Measurements from ENCODE around the gene FTMT.

DNA sequence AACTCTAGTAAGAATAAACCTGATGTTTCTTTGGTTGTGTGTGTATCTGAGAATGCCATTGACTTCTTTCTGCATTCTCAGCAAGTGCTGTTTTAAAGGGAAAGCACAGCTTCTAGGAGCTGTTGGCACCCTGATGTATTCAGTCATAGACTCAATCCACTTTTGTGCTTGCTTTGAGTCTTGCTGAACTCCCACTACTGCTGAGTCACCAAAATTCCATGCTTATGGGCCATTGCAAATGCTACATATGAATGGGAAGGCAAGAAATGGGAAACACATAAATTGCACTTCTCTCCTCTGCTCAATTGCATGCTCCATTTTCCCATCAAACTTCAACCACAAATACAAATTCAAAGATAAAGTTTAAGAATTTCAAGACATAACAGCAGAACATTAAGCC lies 9.8 kb upstream of the FTMT start:
- TF ChIP-seq, protein P1, sequence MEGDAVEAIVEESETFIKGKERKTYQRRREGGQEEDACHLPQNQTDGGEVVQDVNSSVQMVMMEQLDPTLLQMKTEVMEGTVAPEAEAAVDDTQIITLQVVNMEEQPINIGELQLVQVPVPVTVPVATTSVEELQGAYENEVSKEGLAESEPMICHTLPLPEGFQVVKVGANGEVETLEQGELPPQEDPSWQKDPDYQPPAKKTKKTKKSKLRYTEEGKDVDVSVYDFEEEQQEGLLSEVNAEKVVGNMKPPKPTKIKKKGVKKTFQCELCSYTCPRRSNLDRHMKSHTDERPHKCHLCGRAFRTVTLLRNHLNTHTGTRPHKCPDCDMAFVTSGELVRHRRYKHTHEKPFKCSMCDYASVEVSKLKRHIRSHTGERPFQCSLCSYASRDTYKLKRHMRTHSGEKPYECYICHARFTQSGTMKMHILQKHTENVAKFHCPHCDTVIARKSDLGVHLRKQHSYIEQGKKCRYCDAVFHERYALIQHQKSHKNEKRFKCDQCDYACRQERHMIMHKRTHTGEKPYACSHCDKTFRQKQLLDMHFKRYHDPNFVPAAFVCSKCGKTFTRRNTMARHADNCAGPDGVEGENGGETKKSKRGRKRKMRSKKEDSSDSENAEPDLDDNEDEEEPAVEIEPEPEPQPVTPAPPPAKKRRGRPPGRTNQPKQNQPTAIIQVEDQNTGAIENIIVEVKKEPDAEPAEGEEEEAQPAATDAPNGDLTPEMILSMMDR (CRISPR knock-in tag; IDR thresholded peaks at IDR 0.05): no peak
- TF ChIP-seq ZBTB21 (CRISPR knock-in tag; IDR thresholded peaks at IDR 0.05) (no peak), FOSL1 (CRISPR knock-in tag; IDR thresholded peaks at IDR 0.05; ENCODE audit: borderline replicate concordance) (no peak)
